Measurements from ENCODE around the gene CMSS1. TPM values are rescaled to one million over a fixed set of nuclear protein-coding genes. Genes with fewer than 3 reads are reported as not detected.

CMSS1 gene
- polyA plus RNA-seq, 1 donor from 2014 or later = 31.8 TPM

- Histone ChIP-seq H3K79me2 (replicated peaks; ENCODE audit: insufficient read depth, low read length) (no peaks in the 10 kb centered on the region), H3K4me3 (ENCODE audit: low read length) (no peak overlapping the region), H3K9ac (ENCODE audit: low read length) (no peak overlapping the region), H3K9me2 (ENCODE audit: insufficient read depth, low read length) (no peaks in the 10 kb centered on the region), H3K27ac (ENCODE audit: low read length) (no peak overlapping the region), H2AFZ (ENCODE audit: low read depth, low read length) (no peak overlapping the region), H3K27me3 (ENCODE audit: insufficient read depth, low read depth, low read length) (no peaks in the 10 kb centered on the region), H4K20me1 (ENCODE audit: insufficient read depth) (no peaks in the 10 kb centered on the region), H3K9me3 (ENCODE audit: low read length) (no peaks in the 10 kb centered on the region), H3K4me2 (ENCODE audit: low read length) (no peak overlapping the region), H3K36me3 (ENCODE audit: insufficient read depth, low read length) (no peaks in the 10 kb centered on the region), H3F3A (ENCODE audit: insufficient read depth, low read length, poor library complexity, severe bottlenecking) (no peaks in the 10 kb centered on the region)
- TF ChIP-seq MXI1 (conservative IDR thresholded peaks at IDR 0.05; ENCODE audit: poor library complexity, severe bottlenecking) = no peak
- no peak for TF ChIP-seq TAF1 (IDR thresholded peaks at IDR 0.05; ENCODE audit: low read depth)
- TF ChIP-seq POLR2AphosphoS5 (IDR thresholded peaks at IDR 0.05) = no peak
Observed at GRCh38 chr3:100216713-100217112, 399.1 kb downstream of the CMSS1 start.

- Histone ChIP-seq H3F3A (ENCODE audit: insufficient read depth, low read length, poor library complexity, severe bottlenecking) (no peaks in the 10 kb centered on the region), H3K4me2 (ENCODE audit: low read length) (no peak overlapping the region), H4K20me1 (ENCODE audit: insufficient read depth) (no peaks in the 10 kb centered on the region), H3K36me3 (ENCODE audit: insufficient read depth, low read length) (no peaks in the 10 kb centered on the region), H3K4me3 (ENCODE audit: low read length) (no peak overlapping the region), H3K27ac (ENCODE audit: low read length) (no peak overlapping the region), H3K27me3 (ENCODE audit: insufficient read depth, low read depth, low read length) (no peaks in the 10 kb centered on the region), H2AFZ (ENCODE audit: low read depth, low read length) (no peak overlapping the region), H3K79me2 (replicated peaks; ENCODE audit: insufficient read depth, low read length) (no peaks in the 10 kb centered on the region), H3K9me2 (ENCODE audit: insufficient read depth, low read length) (no peaks in the 10 kb centered on the region), H3K9me3 (ENCODE audit: low read length) (no peaks in the 10 kb centered on the region), H3K9ac (ENCODE audit: low read length) (no peak overlapping the region)
- TF ChIP-seq REST (IDR thresholded peaks at IDR 0.05; ENCODE audit: borderline replicate concordance) = no peak
- no peak for TF ChIP-seq EZH2 (IDR thresholded peaks at IDR 0.05; ENCODE audit: borderline replicate concordance, insufficient read depth, low read length, poor library complexity, severe bottlenecking)
- TF ChIP-seq EP300 (conservative IDR thresholded peaks at IDR 0.05; ENCODE audit: poor library complexity, severe bottlenecking) = no peak
- TF ChIP-seq POLR2AphosphoS5 (IDR thresholded peaks at IDR 0.05) = no peak
- no peak for TF ChIP-seq CTCF (IDR thresholded peaks at IDR 0.05; ENCODE audit: poor library complexity, severe bottlenecking)
- no peak for TF ChIP-seq SMC3 (conservative IDR thresholded peaks at IDR 0.05; ENCODE audit: poor library complexity)
- TF ChIP-seq RAD21 (conservative IDR thresholded peaks at IDR 0.05) = no peak
- no peak for TF ChIP-seq MXI1 (conservative IDR thresholded peaks at IDR 0.05; ENCODE audit: poor library complexity, severe bottlenecking)
- TF ChIP-seq TAF1 (IDR thresholded peaks at IDR 0.05; ENCODE audit: low read depth) = no peak
Observed at GRCh38 chr3:100221159-100221558, 403.5 kb downstream of the CMSS1 start.

GRCh38 chr3:100225193-100225592, 407.5 kb downstream of the CMSS1 start:
- Histone ChIP-seq H3K36me3 (ENCODE audit: insufficient read depth, low read length) (no peaks in the 10 kb centered on the region), H3K79me2 (replicated peaks; ENCODE audit: insufficient read depth, low read length) (no peaks in the 10 kb centered on the region), H3K9me3 (ENCODE audit: low read length) (no peaks in the 10 kb centered on the region), H3F3A (ENCODE audit: insufficient read depth, low read length, poor library complexity, severe bottlenecking) (no peaks in the 10 kb centered on the region), H3K9me2 (ENCODE audit: insufficient read depth, low read length) (no peaks in the 10 kb centered on the region), H3K27me3 (ENCODE audit: insufficient read depth, low read depth, low read length) (no peaks in the 10 kb centered on the region), H2AFZ (ENCODE audit: low read depth, low read length) (no peak overlapping the region), H3K4me2 (ENCODE audit: low read length) (no peak overlapping the region), H3K9ac (ENCODE audit: low read length) (no peak overlapping the region), H3K4me3 (ENCODE audit: low read length) (no peak overlapping the region), H3K27ac (ENCODE audit: low read length) (no peak overlapping the region), H4K20me1 (ENCODE audit: insufficient read depth) (no peaks in the 10 kb centered on the region)
- no peak for TF ChIP-seq SMC3 (conservative IDR thresholded peaks at IDR 0.05; ENCODE audit: poor library complexity)
- no peak for TF ChIP-seq MXI1 (conservative IDR thresholded peaks at IDR 0.05; ENCODE audit: poor library complexity, severe bottlenecking)
- no peak for TF ChIP-seq EZH2 (IDR thresholded peaks at IDR 0.05; ENCODE audit: borderline replicate concordance, insufficient read depth, low read length, poor library complexity, severe bottlenecking)
- no peak for TF ChIP-seq TAF1 (IDR thresholded peaks at IDR 0.05; ENCODE audit: low read depth)
- no peak for TF ChIP-seq CTCF (IDR thresholded peaks at IDR 0.05; ENCODE audit: poor library complexity, severe bottlenecking)
- no peak for TF ChIP-seq RAD21 (conservative IDR thresholded peaks at IDR 0.05)
- TF ChIP-seq REST (IDR thresholded peaks at IDR 0.05; ENCODE audit: borderline replicate concordance) = no peak
- TF ChIP-seq POLR2AphosphoS5 (IDR thresholded peaks at IDR 0.05) = no peak
- TF ChIP-seq EP300 (conservative IDR thresholded peaks at IDR 0.05; ENCODE audit: poor library complexity, severe bottlenecking) = no peak
